Endothelial cell (in vitro differentiated cells): ENCODE results near the gene CD247. TPM values are rescaled to one million over a fixed set of nuclear protein-coding genes. Genes with fewer than 3 reads are reported as not detected.

ENCODE experiments used
- DNase-seq: peaks from one replicate; pipeline ENCODE4 v3.0.0; 2021; ENCODE audit warnings: low spot score
- H3K27ac Mint-ChIP-seq: one replicate; pipeline ENCODE4 v1.8.0; 2021; ENCODE audit warnings: mixed read lengths, inconsistent platforms; ENCODE audit not compliant: unreplicated experiment
- H3K27me3 Mint-ChIP-seq: one replicate; pipeline ENCODE4 v1.8.0; 2021; ENCODE audit warnings: mild to moderate bottlenecking, moderate library complexity, mixed read lengths, inconsistent platforms; ENCODE audit not compliant: unreplicated experiment
- H3K36me3 Mint-ChIP-seq: one replicate; pipeline ENCODE4 v1.8.0; 2021; ENCODE audit warnings: mild to moderate bottlenecking, low read depth, mixed read lengths, inconsistent platforms; ENCODE audit not compliant: unreplicated experiment
- H3K4me1 Mint-ChIP-seq: one replicate; pipeline ENCODE4 v1.8.0; 2021; ENCODE audit warnings: mild to moderate bottlenecking, mixed read lengths, inconsistent platforms; ENCODE audit not compliant: unreplicated experiment
- H3K4me3 Mint-ChIP-seq: one replicate; pipeline ENCODE4 v1.8.0; 2021; ENCODE audit warnings: mild to moderate bottlenecking, mixed read lengths, inconsistent platforms; ENCODE audit not compliant: unreplicated experiment
- H3K9me3 Mint-ChIP-seq: one replicate; pipeline ENCODE4 v1.8.0; 2021; ENCODE audit warnings: mixed read lengths, inconsistent platforms; ENCODE audit not compliant: unreplicated experiment
- CTCF ChIP-seq: fragments of 200-600 bp; sonication (generic); IDR thresholded peaks from one replicate; pipeline ENCODE4 v1.5.0; 2021; ENCODE audit warnings: antibody characterized with exemption; ENCODE audit not compliant: unreplicated experiment
- total RNA-seq: library from RNA; stranded (reverse); fragmentation: NEBNext Ultra II Directional; extraction: Animal tissue kit (Norgen Biotek cat#: 25700); gene quantifications from one replicate; pipeline ENCODE4 v1.2.1, GENCODE V29; 2021; ENCODE audit not compliant: unreplicated experiment

Gene CD247
- total RNA-seq, 1 donor from 2014 or later, result not detected

- peaks cover 4% of the 10 kb centered on the region for H3K4me1 Mint-ChIP-seq
- DNase-seq, result no peak
- H3K36me3 Mint-ChIP-seq, result no peaks in the 10 kb centered on the region
- H3K4me3 Mint-ChIP-seq, result no peak overlapping the region
- H3K27ac Mint-ChIP-seq, result no peak overlapping the region
- no peak for TF ChIP-seq CTCF
- peaks cover 4% of the 10 kb centered on the region for H3K27me3 Mint-ChIP-seq
- no peaks in the 10 kb centered on the region for H3K9me3 Mint-ChIP-seq
These were observed 65.2 kb downstream of the CD247 start for GRCh38 chr1:167453123-167453522.

- H3K36me3 Mint-ChIP-seq, result no peaks in the 10 kb centered on the region
- no peak for TF ChIP-seq CTCF
- H3K27me3 Mint-ChIP-seq, result peaks cover 4% of the 10 kb centered on the region
- H3K4me1 Mint-ChIP-seq, result peaks cover 4% of the 10 kb centered on the region
- H3K4me3 Mint-ChIP-seq, result no peak overlapping the region
- no peak for DNase-seq
- H3K9me3 Mint-ChIP-seq, result no peaks in the 10 kb centered on the region
- H3K27ac Mint-ChIP-seq, result no peak overlapping the region
These were observed 65.8 kb downstream of the CD247 start for GRCh38 chr1:167452483-167452882.

DNA sequence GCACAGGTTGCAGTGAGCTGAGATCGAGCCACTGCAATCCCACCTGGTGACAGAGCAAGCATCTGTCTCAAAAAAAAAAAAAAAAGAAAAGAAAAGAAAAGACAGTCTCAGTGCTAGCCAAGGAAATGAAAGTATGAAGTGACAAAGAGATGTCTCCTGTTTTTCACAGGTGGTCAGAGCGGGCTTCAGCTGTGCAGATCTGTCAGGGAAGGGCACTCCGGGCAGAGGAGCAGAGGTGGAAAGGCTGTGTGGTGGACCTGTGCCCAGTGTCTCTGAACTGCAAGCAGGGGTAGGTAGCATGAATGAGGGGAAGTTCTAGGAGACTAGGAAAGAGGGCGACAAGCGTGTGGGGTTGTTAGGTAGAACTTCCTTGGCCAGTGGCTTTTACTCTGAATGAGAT, 67.5 kb downstream of the CD247 start:
- no peaks in the 10 kb centered on the region for H3K4me1 Mint-ChIP-seq
- no peak overlapping the region for H3K4me3 Mint-ChIP-seq
- no peak for DNase-seq
- H3K27me3 Mint-ChIP-seq, result peaks cover 4% of the 10 kb centered on the region
- no peak overlapping the region for H3K27ac Mint-ChIP-seq
- no peaks in the 10 kb centered on the region for H3K9me3 Mint-ChIP-seq
- H3K36me3 Mint-ChIP-seq, result no peaks in the 10 kb centered on the region
- TF ChIP-seq CTCF, result no peak

DNA sequence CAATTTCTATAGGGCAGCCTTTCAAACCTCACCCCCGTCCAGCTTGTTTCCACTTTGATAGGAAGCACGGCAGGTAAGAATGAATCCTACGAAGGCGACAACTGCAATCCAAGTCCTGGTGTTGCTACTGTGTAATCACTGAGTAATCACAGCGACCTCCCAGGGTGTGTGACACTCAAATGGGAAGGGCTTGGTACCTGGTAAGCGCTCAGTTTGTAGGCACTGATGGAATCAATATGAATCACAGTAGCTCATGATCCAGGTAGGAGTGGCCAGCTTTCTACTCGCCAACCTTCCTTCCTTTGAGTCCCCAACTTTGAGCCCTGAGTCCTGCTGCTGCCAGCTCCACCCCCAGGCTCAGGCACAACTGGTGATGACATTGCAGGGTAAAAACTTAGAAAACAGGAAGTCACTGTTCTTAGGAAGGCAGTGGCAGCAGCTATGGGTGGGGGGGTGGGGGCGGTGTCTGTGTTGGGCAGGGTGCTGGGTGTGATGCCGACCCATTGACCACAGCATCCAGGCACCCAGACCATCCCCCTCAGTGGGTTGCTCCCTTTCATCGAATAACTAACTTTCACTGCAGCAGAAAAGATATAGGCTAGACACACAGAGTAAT, 70.7 kb downstream of the CD247 start:
- H3K27ac Mint-ChIP-seq, result no peak overlapping the region
- DNase-seq, result no peak
- H3K27me3 Mint-ChIP-seq, result peaks cover 8% of the 10 kb centered on the region

More for the DNA sequence above, 70.7 kb downstream of the CD247 start:
- Mint-ChIP-seq H3K36me3 (no peaks in the 10 kb centered on the region), H3K4me1 (peaks cover 8% of the 10 kb centered on the region), H3K4me3 (no peak overlapping the region), H3K9me3 (no peaks in the 10 kb centered on the region)
- TF ChIP-seq CTCF, result no peak
